ENCODE results near the gene DNAI4.
"Not testable (repeated sequence)": the region's sequence is repeated elsewhere in the genome, so short reads cannot be mapped to it uniquely, and the experiment has no call there.

The DNAI4 gene

GRCh38 chr1:66809736-66810326 is 114.8 kb downstream of the DNAI4 start:
- no peak for DNase-seq

DNA sequence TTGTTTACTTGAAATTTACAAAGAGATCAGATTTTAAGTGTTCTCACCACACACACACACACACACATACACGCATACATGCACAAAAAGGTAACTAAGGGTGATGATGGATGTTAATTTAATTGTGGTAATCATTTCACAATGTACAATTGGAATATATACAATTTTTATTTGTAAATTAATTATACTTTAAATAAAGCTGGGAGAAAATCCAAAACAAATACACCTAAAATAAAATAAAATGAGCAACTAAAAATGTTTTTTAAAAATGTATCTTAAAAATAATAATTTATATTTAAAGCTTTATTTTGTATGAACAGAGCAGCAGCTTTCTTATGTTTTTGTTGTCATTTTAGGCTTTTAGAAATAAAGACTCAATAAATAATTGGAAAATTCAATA is 115.4 kb downstream of the DNAI4 start:
- no peak for DNase-seq

DNA sequence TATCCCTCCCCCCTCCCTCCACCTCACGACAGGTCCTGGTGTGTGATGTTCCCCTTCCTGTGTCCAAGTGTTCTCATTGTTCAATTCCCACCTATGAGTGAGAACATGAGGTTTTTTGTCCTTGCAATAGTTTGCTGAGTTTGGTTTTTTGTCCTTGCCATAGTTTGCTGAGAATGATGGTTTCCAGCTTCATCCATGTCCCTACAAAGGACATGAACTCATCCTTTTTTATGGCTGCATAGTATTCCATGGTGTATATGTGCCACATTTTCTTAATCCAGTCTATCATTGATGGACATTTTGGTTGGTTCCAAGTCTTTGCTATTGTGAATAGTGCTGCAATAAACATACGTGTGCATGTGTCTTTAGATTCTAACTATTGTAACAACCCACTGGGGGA is 128.8 kb downstream of the DNAI4 start:
- DNase-seq = not testable (repeated sequence)

DNA sequence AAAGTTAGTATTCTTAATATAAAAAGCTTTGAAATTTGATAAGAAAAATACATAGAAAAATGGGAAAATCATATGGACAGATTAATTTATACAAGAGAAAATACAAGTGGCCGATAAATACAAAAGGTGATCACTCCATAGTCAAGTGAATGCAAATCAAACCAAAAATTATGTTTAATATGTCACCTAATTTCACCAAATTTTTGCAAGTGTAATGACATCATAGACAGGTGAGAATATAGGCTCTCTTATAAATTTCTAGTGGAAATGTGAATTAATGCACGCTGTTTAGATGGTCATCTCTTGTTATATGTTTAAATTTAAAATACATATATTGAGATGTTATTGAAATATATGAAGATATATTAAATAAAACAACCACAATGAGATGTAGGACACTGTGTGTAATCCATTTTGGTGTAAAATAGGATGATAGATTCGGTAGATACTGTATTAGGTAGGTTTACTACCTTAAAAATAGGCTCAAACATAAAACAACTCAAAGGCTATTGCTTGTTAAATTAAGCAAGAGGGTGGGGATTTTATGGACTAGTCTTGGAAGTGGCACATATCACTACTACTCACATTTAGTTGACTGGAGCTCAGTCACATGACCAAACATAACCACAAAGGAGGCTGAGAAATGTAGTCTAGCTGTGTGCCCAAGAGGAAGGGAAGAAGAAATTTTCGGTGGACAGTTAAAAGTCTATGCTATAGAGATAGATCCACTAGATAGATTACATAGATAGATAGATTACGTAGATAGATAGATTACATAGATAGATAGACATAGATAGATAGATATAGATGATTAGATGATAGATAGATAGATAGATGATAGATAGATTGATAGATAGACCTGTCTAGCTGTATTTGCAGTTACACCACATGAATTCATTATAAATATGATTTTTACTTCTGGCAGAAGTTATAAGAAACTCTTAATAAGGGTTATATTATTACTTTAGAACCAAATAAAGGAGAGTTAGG is 132.7 kb downstream of the DNAI4 start:
- no peak for DNase-seq

DNA sequence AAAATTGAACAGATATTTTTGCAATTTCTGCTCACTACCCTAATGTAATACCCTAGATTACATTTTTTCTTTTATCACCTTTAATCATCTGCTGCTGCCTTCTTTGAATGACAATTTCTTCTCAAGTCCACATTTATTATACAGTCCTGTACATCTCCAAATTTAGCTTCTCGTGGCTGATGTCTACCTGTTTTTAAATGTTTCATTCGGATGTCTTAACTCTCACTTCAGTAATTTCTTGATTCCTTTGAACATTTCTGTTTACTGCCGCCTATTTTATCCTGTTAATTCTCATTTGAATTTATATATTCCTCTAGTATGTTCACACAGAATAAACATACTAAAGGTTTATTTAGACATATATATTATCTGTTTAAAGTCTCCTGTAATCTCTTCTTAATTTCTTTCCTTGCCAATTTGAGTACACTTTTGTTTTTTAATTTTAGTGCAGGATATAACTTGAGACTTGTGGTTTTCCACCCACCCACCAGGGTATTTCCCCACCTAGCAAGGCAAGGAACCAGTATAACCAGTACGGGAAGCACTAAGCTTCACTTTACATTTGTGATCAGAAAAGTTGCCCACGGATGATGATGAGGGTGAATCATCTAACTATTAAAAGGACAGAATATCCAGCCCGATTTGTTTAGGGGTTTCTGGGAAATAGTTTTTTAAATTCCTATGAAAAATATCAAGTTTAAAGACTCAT is 136.3 kb downstream of the DNAI4 start:
- no peak for DNase-seq

GRCh38 chr1:66787641-66788040 is 137.0 kb downstream of the DNAI4 start:
- DNase-seq = no peak

- not testable (repeated sequence) for DNase-seq
These were observed 138.9 kb downstream of the DNAI4 start for GRCh38 chr1:66785800-66786199.

- DNase-seq = no peak
These were observed 145.1 kb downstream of the DNAI4 start for GRCh38 chr1:66779475-66780078.

- no peak for DNase-seq
These were observed 145.7 kb downstream of the DNAI4 start for GRCh38 chr1:66778969-66779368.

- no peak for DNase-seq
These were observed 146.4 kb downstream of the DNAI4 start for GRCh38 chr1:66778266-66778665.

DNA sequence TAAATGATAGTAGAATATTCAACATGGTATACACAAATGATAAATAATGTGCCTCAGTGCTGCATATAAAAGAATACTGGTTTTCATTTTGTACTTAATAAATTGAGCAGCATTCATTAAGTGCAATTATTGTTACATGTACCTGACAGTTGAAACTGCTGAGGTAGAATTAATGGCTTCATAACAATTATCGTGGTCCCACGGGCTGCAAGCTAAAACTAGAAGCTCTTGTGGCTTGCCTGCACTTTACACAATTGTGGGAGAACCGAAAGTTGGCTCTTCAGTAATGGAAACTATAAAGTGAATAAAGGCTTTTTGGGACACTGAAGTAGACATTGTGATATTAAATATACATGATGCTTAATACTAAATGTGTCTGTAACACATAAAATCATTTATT is 146.8 kb downstream of the DNAI4 start:
- peak; percentile 12 for DNase-seq

DNA sequence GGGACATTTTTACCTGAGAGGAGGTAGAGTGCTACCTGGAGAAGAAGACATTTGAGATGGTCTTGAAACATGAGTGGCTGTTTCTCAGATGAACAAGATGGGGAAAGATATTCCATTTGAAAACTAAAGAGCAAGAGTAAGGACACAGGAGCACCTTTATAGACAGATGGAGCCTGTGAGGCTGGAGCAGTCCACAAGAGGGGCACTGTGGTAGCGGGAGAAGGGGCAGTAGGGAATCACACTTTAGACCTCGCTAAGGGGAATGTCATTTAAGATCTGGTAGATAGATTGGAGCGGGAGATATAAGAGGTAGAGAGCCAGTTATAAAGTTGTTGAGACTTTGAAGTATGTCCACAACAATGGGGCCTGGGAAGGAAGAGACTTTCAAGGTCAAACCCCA is 149.0 kb downstream of the DNAI4 start:
- DNase-seq = no peak

DNA sequence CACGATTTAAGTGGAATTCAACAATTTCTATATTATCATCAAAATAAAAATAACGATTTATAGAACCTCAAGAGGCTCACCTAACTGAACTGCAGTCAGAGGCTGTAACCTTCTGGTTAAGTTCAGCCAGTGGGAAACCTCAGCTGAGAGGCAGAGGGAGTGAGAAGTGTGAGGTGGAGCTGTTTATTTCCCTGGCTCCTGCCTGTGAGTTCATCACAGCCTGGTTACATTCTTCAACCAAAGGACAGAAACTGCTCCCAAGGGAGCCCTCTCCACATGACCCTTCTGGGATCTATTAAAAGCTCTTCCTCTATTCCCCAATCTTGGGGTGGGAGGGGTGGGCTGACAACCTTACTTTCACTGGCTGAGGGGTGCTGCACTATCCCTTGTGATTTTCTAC is 150.2 kb downstream of the DNAI4 start:
- no peak for DNase-seq

- DNase-seq = no peak
These were observed 151.4 kb downstream of the DNAI4 start for GRCh38 chr1:66773227-66773626.

- no peak for DNase-seq
These were observed 154.0 kb downstream of the DNAI4 start for GRCh38 chr1:66770694-66771093.

- no peak for DNase-seq
These were observed 154.4 kb downstream of the DNAI4 start for GRCh38 chr1:66770240-66770639.

- DNase-seq = peak; percentile 40
These were observed 155.0 kb downstream of the DNAI4 start for GRCh38 chr1:66769512-66770229.

GRCh38 chr1:66768965-66769364 is 155.7 kb downstream of the DNAI4 start:
- DNase-seq = no peak

DNA sequence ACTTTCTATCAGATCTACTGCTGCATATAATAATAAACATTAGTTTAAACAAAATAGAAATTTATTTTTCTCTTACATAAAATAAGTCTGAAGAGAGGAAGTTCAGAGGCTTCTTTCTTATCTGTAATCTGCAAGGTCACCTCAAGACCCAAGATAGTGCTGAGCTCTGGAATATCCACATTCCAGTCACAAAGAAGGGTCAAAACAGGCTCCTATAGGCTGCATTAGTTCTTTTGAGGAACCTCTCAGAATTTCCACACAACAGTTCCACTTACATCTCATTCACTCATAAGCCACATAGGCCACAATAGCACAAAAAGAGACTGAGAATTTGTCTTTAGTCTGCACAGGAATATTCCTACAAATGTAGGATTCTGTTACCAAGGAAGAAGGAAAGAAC is 157.0 kb downstream of the DNAI4 start:
- DNase-seq = no peak

GRCh38 chr1:66764994-66765578 is 159.6 kb downstream of the DNAI4 start:
- DNase-seq = peak; percentile 32
